NCI-H69 (cell line): ENCODE data around the gene MOGAT1.

Experiments
- DNase-seq: peaks from one replicate; lab custom pipeline; 2025; lab: John Stamatoyannopoulos, UW

Gene MOGAT1

GRCh38 chr2:222671259-222672067, at the start of gene MOGAT1:
TSS of gene MOGAT1 (plus strand) at chr2:222671658. CDS start at chr2:222671786, 128 bp downstream.
- DNase-seq, result peak; percentile 66

GRCh38 chr2:222621893-222622292, 49.6 kb upstream of the MOGAT1 start:
- no peak for DNase-seq

GRCh38 chr2:222622910-222623309, 48.5 kb upstream of the MOGAT1 start:
- DNase-seq, result no peak

GRCh38 chr2:222623756-222624309, 47.6 kb upstream of the MOGAT1 start:
- DNase-seq, result no peak

- no peak for DNase-seq
Observed at GRCh38 chr2:222627764-222628163, 43.7 kb upstream of the MOGAT1 start.

GRCh38 chr2:222635295-222635694, 36.2 kb upstream of the MOGAT1 start:
- DNase-seq, result no peak

GRCh38 chr2:222637067-222637466, 34.4 kb upstream of the MOGAT1 start:
- no peak for DNase-seq

GRCh38 chr2:222641336-222641735, 30.1 kb upstream of the MOGAT1 start:
- no peak for DNase-seq

- no peak for DNase-seq
Observed at GRCh38 chr2:222643134-222643533, 28.3 kb upstream of the MOGAT1 start.

- no peak for DNase-seq
Observed at GRCh38 chr2:222646008-222646407, 25.4 kb upstream of the MOGAT1 start.

- peak; percentile 31 for DNase-seq
Observed at GRCh38 chr2:222649801-222650200, 21.7 kb upstream of the MOGAT1 start.

GRCh38 chr2:222651718-222652418, 19.6 kb upstream of the MOGAT1 start:
- DNase-seq, result peak; percentile 1

GRCh38 chr2:222652491-222653255, 18.8 kb upstream of the MOGAT1 start:
- DNase-seq, result peak; percentile 72

GRCh38 chr2:222653280-222653679, 18.2 kb upstream of the MOGAT1 start:
- no peak for DNase-seq

- peak; percentile 94 for DNase-seq
Observed at GRCh38 chr2:222655787-222656525, 15.5 kb upstream of the MOGAT1 start, which contains the start of gene FARSB. TSS of gene FARSB (minus strand) at chr2:222656092. CDS start at chr2:222656073, 19 bp downstream.

- peak; percentile 6 for DNase-seq
Observed at GRCh38 chr2:222656526-222657446, 14.7 kb upstream of the MOGAT1 start.

- DNase-seq, result no peak
Observed at GRCh38 chr2:222663479-222663878, 8.0 kb upstream of the MOGAT1 start.

- DNase-seq, result no peak
Observed at GRCh38 chr2:222668494-222669154, 2.8 kb upstream of the MOGAT1 start.

- no peak for DNase-seq
Observed at GRCh38 chr2:222669353-222669752, 2.1 kb upstream of the MOGAT1 start.
